IMR-90 (cell line): Measurements from ENCODE around the gene BRAF.

Source experiments
- BHLHE40 ChIP-seq: fragments of 150-350 bp; IDR thresholded peaks from 2 replicates; pipeline ENCODE4 v1.6.1; 2016; ENCODE audit warnings: mild to moderate bottlenecking, low read depth, low read length
- CEBPB ChIP-seq: IDR thresholded peaks from 2 replicates; pipeline ENCODE4 v1.6.1; 2012; ENCODE audit warnings: low read depth, low read length, improper control_type of control experiment
- CHD1 ChIP-seq: IDR thresholded peaks from 2 replicates; pipeline ENCODE4 v1.6.1; 2012; ENCODE audit warnings: low read depth, low read length, improper control_type of control experiment
- CTCF ChIP-seq: conservative IDR thresholded peaks from 2 replicates; pipeline ENCODE4 v1.5.1; 2012; ENCODE audit warnings: mild to moderate bottlenecking, low read depth, low read length, improper control_type of control experiment
- ELK1 ChIP-seq: fragments of 150-350 bp; IDR thresholded peaks from 2 replicates; pipeline ENCODE4 v1.6.1; 2016; ENCODE audit warnings: low read depth, mild to moderate bottlenecking, low read length, moderate library complexity, borderline replicate concordance
- FOS ChIP-seq: fragments of 150-350 bp; IDR thresholded peaks from 2 replicates; pipeline ENCODE4 v1.6.1; 2016; ENCODE audit warnings: low read depth, low read length
- MXI1 ChIP-seq: IDR thresholded peaks from 2 replicates; pipeline ENCODE4 v1.6.1; 2012; ENCODE audit warnings: low read depth, mild to moderate bottlenecking, low read length, moderate library complexity, borderline replicate concordance
- POLR2A ChIP-seq: IDR thresholded peaks from 2 replicates; pipeline ENCODE4 v1.6.1; 2012; ENCODE audit warnings: mild to moderate bottlenecking, low read depth, low read length
- RAD21 ChIP-seq: IDR thresholded peaks from 2 replicates; pipeline ENCODE4 v1.6.1; 2012; ENCODE audit warnings: low read length, improper control_type of control experiment
- RCOR1 ChIP-seq: IDR thresholded peaks from 2 replicates; pipeline ENCODE4 v1.6.1; 2012; ENCODE audit warnings: mild to moderate bottlenecking, low read length, improper control_type of control experiment; ENCODE audit not compliant: insufficient replicate concordance
- RFX5 ChIP-seq: IDR thresholded peaks from 2 replicates; pipeline ENCODE4 v1.8.0; 2012; ENCODE audit warnings: low read depth, mild to moderate bottlenecking, low read length, moderate library complexity
- SMC3 ChIP-seq: fragments of 150-350 bp; IDR thresholded peaks from 2 replicates; pipeline ENCODE4 v1.6.1; 2016; ENCODE audit warnings: low read depth, mild to moderate bottlenecking, antibody characterized with exemption, low read length, moderate library complexity
- TF ChIP-seq, protein P1 (sequence below): fragments of 150-350 bp; IDR thresholded peaks from 2 replicates; pipeline ENCODE4 v1.6.1; 2017; ENCODE audit warnings: mild to moderate bottlenecking, antibody characterized with exemption, low read length, low read depth

DNA sequence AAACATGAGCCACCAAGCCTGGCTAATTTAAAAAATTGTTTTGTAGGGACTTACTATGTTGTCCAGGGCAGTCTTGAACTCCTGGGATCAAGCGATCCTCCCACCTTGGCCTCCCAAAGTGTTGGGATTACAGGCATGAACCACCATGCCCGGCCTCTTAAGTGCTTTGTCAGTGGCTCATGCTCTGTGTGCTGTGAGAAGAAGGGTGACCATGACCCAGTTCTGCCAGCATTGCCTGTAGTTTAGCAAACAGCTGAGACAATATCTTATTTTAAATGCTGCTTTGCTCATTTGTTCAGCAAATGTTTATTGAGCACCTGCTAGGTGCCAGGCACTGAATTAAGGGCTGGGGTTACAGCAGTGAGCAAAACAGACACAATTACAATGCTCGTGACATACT lies 243.0 kb downstream of the BRAF start:
- TF ChIP-seq POLR2A (no peak), CTCF (no peak), MXI1 (no peak), CEBPB (no peak), BHLHE40 (no peak), RAD21 (no peak), RFX5 (no peak), CHD1 (no peak), ELK1 (no peak), SMC3 (no peak), RCOR1 (no peak), FOS (no peak)
- TF ChIP-seq, protein P1, sequence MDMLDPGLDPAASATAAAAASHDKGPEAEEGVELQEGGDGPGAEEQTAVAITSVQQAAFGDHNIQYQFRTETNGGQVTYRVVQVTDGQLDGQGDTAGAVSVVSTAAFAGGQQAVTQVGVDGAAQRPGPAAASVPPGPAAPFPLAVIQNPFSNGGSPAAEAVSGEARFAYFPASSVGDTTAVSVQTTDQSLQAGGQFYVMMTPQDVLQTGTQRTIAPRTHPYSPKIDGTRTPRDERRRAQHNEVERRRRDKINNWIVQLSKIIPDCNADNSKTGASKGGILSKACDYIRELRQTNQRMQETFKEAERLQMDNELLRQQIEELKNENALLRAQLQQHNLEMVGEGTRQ, result no peak
